Body of pancreas (tissue), 4 donors: ENCODE results near the gene SERPINA1. TPM values are rescaled to one million over a fixed set of nuclear protein-coding genes. Genes with fewer than 3 reads are reported as not detected.

Experiments used
- ATAC-seq: fragments of 150-250 bp; one replicate; pipeline ENCODE4 v1.9.1; 2016
- DNase-seq, 4 donors: peaks; one replicate each; pipeline ENCODE4 v3.0.0-alpha.2; 2019
- H3K27ac ChIP-seq, 4 donors: fragments of 200-600 bp; sonication (generic); 1 replicate in 3 of 4; 2 replicates in 1 of 4; pipeline versions ENCODE4 v1.5.1 to v1.6.1; 2016 to 2019; ENCODE audit warnings: mild to moderate bottlenecking in 1 of 4, mixed read lengths in 1 of 4, moderate library complexity in 1 of 4
- H3K27me3 ChIP-seq, 2 donors: fragments of 200-600 bp; sonication (generic); one replicate each; pipeline ENCODE4 v1.6.0; 2016; ENCODE audit warnings: mild to moderate bottlenecking in 1 of 2
- H3K36me3 ChIP-seq, 2 donors: fragments of 200-600 bp; sonication (generic); replicated peaks in 1 of 2; 2 replicates each; pipeline ENCODE4 v1.5.1; 2016; ENCODE audit warnings: low read depth in 2 of 2; ENCODE audit not compliant: insufficient read depth in 1 of 2
- H3K4me1 ChIP-seq: fragments of 200-600 bp; sonication (generic); one replicate; pipeline ENCODE4 v1.6.0; 2016
- H3K4me3 ChIP-seq, 2 donors: fragments of 200-600 bp; sonication (generic); 1 replicate in 1 of 2; 2 replicates in 1 of 2; pipeline ENCODE4 v1.5.1; 2016 to 2019
- H3K9me3 ChIP-seq, 3 donors: fragments of 200-600 bp; sonication (generic); 1 replicate in 2 of 3; 2 replicates in 1 of 3; pipeline ENCODE4 v1.5.1; 2016
- CTCF ChIP-seq, 7 experiments: fragments of 450-650 bp in 4 of 7; fragments of 200-600 bp in 3 of 7; sonication (generic) in 3 of 7; IDR thresholded peaks; one replicate each; pipeline ENCODE4 v1.5.1; 2016 to 2019; ENCODE audit warnings: antibody characterized with exemption in 7 of 7
- POLR2A ChIP-seq, 3 donors: fragments of 450-650 bp; IDR thresholded peaks; one replicate each; pipeline ENCODE4 v1.6.1; 2016; ENCODE audit warnings: antibody characterized with exemption in 3 of 3, mild to moderate bottlenecking in 2 of 3
- WGBS, 2 donors: methylation state at CpG; one replicate each; pipeline ENCODE4 v1.1.5; 2017; 5-methylcytosine and 5-hydroxymethylcytosine counted together
- intact Hi-C: fragments of 100-400 bp; cut with DNase I; formaldehyde crosslinking; loops from one replicate; pipeline ENCODE4 v1.15.1; 2023
- total RNA-seq, 2 donors: library from RNA; depleted of rRNA; stranded (reverse); fragments of >200 nt; gene quantifications; one replicate each; pipeline ENCODE4 v1.1.0, GENCODE V29; 2016

The SERPINA1 gene
- total RNA-seq, 2 donors from 2014 or later, result 77.8 to 86.4 TPM

GRCh38 chr14:94386085-94387031 lies 2.0 kb downstream of the SERPINA1 start:
- Histone ChIP-seq H3K36me3 (no peaks in the 10 kb centered on the region), H3K27ac (peak overlapping the region in 3 of 4 donors; percentile 69 to 79 (median 71)), H3K4me3 (no peak overlapping the region), H3K27me3 (no peaks in the 10 kb centered on the region), H3K4me1 (peaks cover 49% of the 10 kb centered on the region), H3K9me3 (no peaks in the 10 kb centered on the region)
- DNase-seq (peak in 1 of 4 donors; percentile 29), ATAC-seq (peak; percentile 15)
- intact Hi-C loops, result no loop called here
- no peak for TF ChIP-seq POLR2A (IDR thresholded peaks at IDR 0.05)
- no peak for TF ChIP-seq CTCF (IDR thresholded peaks at IDR 0.05)
- WGBS, 2 donors, result 64 to 68% methylated on average over 14 of the region's 14 CpGs

GRCh38 chr14:94385553-94386057 lies 2.8 kb downstream of the SERPINA1 start:
- DNase-seq (no peak), ATAC-seq (no peak)
- Histone ChIP-seq H3K4me1 (peaks cover 42% of the 10 kb centered on the region), H3K4me3 (no peak overlapping the region), H3K36me3 (no peaks in the 10 kb centered on the region), H3K27me3 (no peaks in the 10 kb centered on the region), H3K9me3 (no peaks in the 10 kb centered on the region), H3K27ac (peak overlapping the region in 3 of 4 donors; percentile 69 to 79 (median 71))
- TF ChIP-seq POLR2A (IDR thresholded peaks at IDR 0.05), result no peak
- TF ChIP-seq CTCF (IDR thresholded peaks at IDR 0.05), result no peak
- intact Hi-C loops, result no loop called here
- WGBS, 2 donors, result 60 to 65% methylated on average over 3 of the region's 3 CpGs

GRCh38 chr14:94384342-94384741 lies 4.1 kb downstream of the SERPINA1 start:
- Histone ChIP-seq H3K27ac (peak overlapping the region in 1 of 4 donors; percentile 44), H3K4me3 (no peak overlapping the region), H3K27me3 (no peaks in the 10 kb centered on the region), H3K4me1 (peaks cover 30% of the 10 kb centered on the region), H3K36me3 (no peaks in the 10 kb centered on the region), H3K9me3 (no peaks in the 10 kb centered on the region)
- TF ChIP-seq CTCF (IDR thresholded peaks at IDR 0.05) (no peak), POLR2A (IDR thresholded peaks at IDR 0.05) (no peak)
- 77 to 90% methylated on average over 7 of the region's 7 CpGs for WGBS, 2 donors
- intact Hi-C loops, result no loop called here
- DNase-seq, result peak in 1 of 4 donors; percentile 0
- no peak for ATAC-seq

GRCh38 chr14:94383777-94384176 lies 4.6 kb downstream of the SERPINA1 start:
- Histone ChIP-seq H3K4me1 (peaks cover 24% of the 10 kb centered on the region), H3K27ac (no peak overlapping the region), H3K9me3 (no peaks in the 10 kb centered on the region), H3K27me3 (no peaks in the 10 kb centered on the region), H3K4me3 (no peak overlapping the region), H3K36me3 (no peaks in the 10 kb centered on the region)
- peak in 1 of 4 donors; percentile 1 for DNase-seq
- intact Hi-C loops, result no loop called here
- ATAC-seq, result no peak
- no peak for TF ChIP-seq POLR2A (IDR thresholded peaks at IDR 0.05)
- no peak for TF ChIP-seq CTCF (IDR thresholded peaks at IDR 0.05)
- WGBS, 2 donors, result 81 to 88% methylated on average over 2 to 3 of the region's 3 CpGs
